ENCODE data around the gene TERF2IP.

The TERF2IP gene

DNA sequence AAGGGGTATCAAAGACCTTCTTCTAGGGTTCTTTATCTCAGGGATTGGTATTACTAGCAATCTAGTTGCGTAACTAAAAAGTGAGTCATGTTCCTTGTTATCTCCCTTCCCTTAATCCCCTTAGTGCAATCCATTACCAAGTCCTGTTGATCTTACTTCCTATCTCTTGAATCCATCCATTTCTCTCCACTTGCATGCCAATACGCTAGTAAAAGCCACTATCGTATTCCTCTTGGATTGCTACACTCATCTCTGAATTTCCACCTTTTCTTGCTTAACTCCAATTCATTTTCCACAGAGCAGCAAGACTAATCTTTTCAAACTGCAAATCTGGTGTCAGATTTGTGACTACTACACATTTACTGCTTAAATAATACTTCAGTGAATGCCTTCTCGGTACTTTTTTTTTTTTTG is 22.6 kb upstream of the TERF2IP start:
- H2AFZ ChIP-seq = no peak overlapping the region

GRCh38 chr16:75626806-75627205 is 20.8 kb upstream of the TERF2IP start:
- Histone ChIP-seq H3K9me3 (ENCODE audit: control insufficient read depth, low read length) (no peaks in the 10 kb centered on the region), H3K9ac (no peak overlapping the region), H3K27me3 (ENCODE audit: control insufficient read depth, insufficient read depth, low read length) (no peaks in the 10 kb centered on the region), H3K27ac (no peak overlapping the region), H3K36me3 (ENCODE audit: control insufficient read depth, insufficient read depth, low read length) (no peaks in the 10 kb centered on the region), H2AFZ (no peak overlapping the region), H3K4me2 (ENCODE audit: low read length) (no peak overlapping the region), H3K4me1 (peaks cover 7% of the 10 kb centered on the region), H3K4me3 (ENCODE audit: low read depth, low read length) (no peak overlapping the region), H3K79me2 (no peaks in the 10 kb centered on the region)
- TF ChIP-seq, protein P1, sequence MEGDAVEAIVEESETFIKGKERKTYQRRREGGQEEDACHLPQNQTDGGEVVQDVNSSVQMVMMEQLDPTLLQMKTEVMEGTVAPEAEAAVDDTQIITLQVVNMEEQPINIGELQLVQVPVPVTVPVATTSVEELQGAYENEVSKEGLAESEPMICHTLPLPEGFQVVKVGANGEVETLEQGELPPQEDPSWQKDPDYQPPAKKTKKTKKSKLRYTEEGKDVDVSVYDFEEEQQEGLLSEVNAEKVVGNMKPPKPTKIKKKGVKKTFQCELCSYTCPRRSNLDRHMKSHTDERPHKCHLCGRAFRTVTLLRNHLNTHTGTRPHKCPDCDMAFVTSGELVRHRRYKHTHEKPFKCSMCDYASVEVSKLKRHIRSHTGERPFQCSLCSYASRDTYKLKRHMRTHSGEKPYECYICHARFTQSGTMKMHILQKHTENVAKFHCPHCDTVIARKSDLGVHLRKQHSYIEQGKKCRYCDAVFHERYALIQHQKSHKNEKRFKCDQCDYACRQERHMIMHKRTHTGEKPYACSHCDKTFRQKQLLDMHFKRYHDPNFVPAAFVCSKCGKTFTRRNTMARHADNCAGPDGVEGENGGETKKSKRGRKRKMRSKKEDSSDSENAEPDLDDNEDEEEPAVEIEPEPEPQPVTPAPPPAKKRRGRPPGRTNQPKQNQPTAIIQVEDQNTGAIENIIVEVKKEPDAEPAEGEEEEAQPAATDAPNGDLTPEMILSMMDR (IDR thresholded peaks at IDR 0.05) = no peak

More for the DNA sequence above, 22.6 kb upstream of the TERF2IP start:
- TF ChIP-seq, protein P1 (IDR thresholded peaks at IDR 0.05) = no peak
- Histone ChIP-seq H3K4me3 (ENCODE audit: low read depth, low read length) (no peak overlapping the region), H3K4me2 (ENCODE audit: low read length) (no peak overlapping the region), H3K27ac (no peak overlapping the region), H3K27me3 (ENCODE audit: control insufficient read depth, insufficient read depth, low read length) (no peaks in the 10 kb centered on the region), H3K79me2 (peaks cover 2% of the 10 kb centered on the region), H3K9me3 (ENCODE audit: control insufficient read depth, low read length) (no peaks in the 10 kb centered on the region), H3K36me3 (ENCODE audit: control insufficient read depth, insufficient read depth, low read length) (no peaks in the 10 kb centered on the region), H3K4me1 (peaks cover 10% of the 10 kb centered on the region), H3K9ac (no peak overlapping the region)

DNA sequence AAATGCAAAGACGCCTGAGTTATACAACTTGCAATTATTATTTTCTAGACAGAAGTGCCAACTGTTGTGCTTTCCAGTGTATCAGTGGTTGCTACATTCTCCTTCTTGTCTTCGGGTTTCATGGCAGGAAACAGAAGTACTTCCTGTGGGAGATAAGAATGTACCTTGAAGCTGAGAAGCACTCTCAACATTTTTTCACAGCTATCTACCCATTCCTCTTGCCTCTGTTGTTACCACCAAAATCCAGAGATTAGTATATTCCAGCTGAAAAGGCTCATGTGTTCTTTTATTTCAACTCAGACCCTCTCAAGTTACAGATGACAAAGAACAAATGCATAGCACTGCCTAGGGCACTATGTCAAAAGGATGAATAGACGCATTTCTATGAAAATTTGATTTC is 19.7 kb upstream of the TERF2IP start:
- no peaks in the 10 kb centered on the region for H3K9me3 ChIP-seq (ENCODE audit: control insufficient read depth, low read length)
- H3K9ac ChIP-seq = no peak overlapping the region
- H2AFZ ChIP-seq = no peak overlapping the region
- no peaks in the 10 kb centered on the region for H3K79me2 ChIP-seq
- H3K27ac ChIP-seq = no peak overlapping the region
- H3K27me3 ChIP-seq (ENCODE audit: control insufficient read depth, insufficient read depth, low read length) = no peaks in the 10 kb centered on the region
- no peak overlapping the region for H3K4me3 ChIP-seq (ENCODE audit: low read depth, low read length)
- no peak overlapping the region for H3K4me2 ChIP-seq (ENCODE audit: low read length)
- H3K4me1 ChIP-seq = no peaks in the 10 kb centered on the region
- H3K36me3 ChIP-seq (ENCODE audit: control insufficient read depth, insufficient read depth, low read length) = no peaks in the 10 kb centered on the region
- TF ChIP-seq, protein P1 (IDR thresholded peaks at IDR 0.05) = no peak

GRCh38 chr16:75628351-75628750 is 19.2 kb upstream of the TERF2IP start:
- Histone ChIP-seq H3K4me2 (ENCODE audit: low read length) (no peak overlapping the region), H3K4me3 (ENCODE audit: low read depth, low read length) (no peak overlapping the region), H3K27ac (no peak overlapping the region), H2AFZ (no peak overlapping the region), H3K9me3 (ENCODE audit: control insufficient read depth, low read length) (no peaks in the 10 kb centered on the region), H3K4me1 (no peaks in the 10 kb centered on the region), H3K36me3 (ENCODE audit: control insufficient read depth, insufficient read depth, low read length) (no peaks in the 10 kb centered on the region), H3K9ac (no peak overlapping the region), H3K27me3 (ENCODE audit: control insufficient read depth, insufficient read depth, low read length) (no peaks in the 10 kb centered on the region), H3K79me2 (no peaks in the 10 kb centered on the region)
- TF ChIP-seq, protein P1 (IDR thresholded peaks at IDR 0.05) = no peak

DNA sequence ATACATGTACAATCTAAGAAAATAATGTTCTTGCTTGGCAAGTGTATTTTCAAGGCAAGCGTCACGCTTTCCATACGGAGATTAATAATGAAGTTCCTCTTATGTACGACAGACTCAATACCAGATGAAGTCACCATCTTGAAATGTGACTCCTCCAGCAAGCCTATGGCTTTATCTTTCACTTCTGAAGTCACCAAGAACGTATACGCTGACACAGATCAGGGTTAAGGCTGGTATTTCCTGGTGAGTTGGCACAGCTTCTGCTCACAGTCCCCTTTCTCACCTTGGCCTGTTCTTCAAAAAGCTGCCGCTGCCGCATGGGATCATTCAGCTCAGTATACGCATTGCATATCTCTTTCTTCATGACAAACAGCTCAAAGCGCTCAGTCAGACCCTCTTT is 18.4 kb upstream of the TERF2IP start:
- H3K36me3 ChIP-seq (ENCODE audit: control insufficient read depth, insufficient read depth, low read length) = no peaks in the 10 kb centered on the region
- H3K4me3 ChIP-seq (ENCODE audit: low read depth, low read length) = no peak overlapping the region

More for the DNA sequence above, 18.4 kb upstream of the TERF2IP start:
- no peaks in the 10 kb centered on the region for H3K9me3 ChIP-seq (ENCODE audit: control insufficient read depth, low read length)
- no peak overlapping the region for H2AFZ ChIP-seq
- no peak overlapping the region for H3K27ac ChIP-seq
- no peak overlapping the region for H3K9ac ChIP-seq
- no peaks in the 10 kb centered on the region for H3K79me2 ChIP-seq
- H3K27me3 ChIP-seq (ENCODE audit: control insufficient read depth, insufficient read depth, low read length) = no peaks in the 10 kb centered on the region
- no peaks in the 10 kb centered on the region for H3K4me1 ChIP-seq
- no peak overlapping the region for H3K4me2 ChIP-seq (ENCODE audit: low read length)
- TF ChIP-seq, protein P1 (IDR thresholded peaks at IDR 0.05) = no peak

All from parathyroid adenoma (tissue), 2 donors.